SU-DHL-6 (cell line): ENCODE data around the gene CBY3.

Source experiments
- H2AFZ ChIP-seq: fragments of 200-600 bp; sonication (generic); 2 replicates; pipeline ENCODE4 v1.6.1; 2014; ENCODE audit warnings: low read depth, mild to moderate bottlenecking, moderate library complexity, mixed read lengths, antibody characterized with exemption, low read length; ENCODE audit not compliant: severe bottlenecking
- H3F3A ChIP-seq: fragments of 200-600 bp; shearing (Covaris generic); 2 replicates; pipeline ENCODE4 v1.6.0; 2016; ENCODE audit warnings: antibody characterized with exemption, mild to moderate bottlenecking; ENCODE audit not compliant: insufficient read depth
- H3K27ac ChIP-seq: fragments of 200-600 bp; sonication (generic); 2 replicates; pipeline ENCODE4 v1.5.1; 2016; ENCODE audit warnings: low read depth, mild to moderate bottlenecking, low read length, moderate library complexity, mixed read lengths
- H3K27me3 ChIP-seq: fragments of 200-600 bp; sonication (generic), shearing (Covaris generic); 2 replicates; pipeline ENCODE4 v1.6.0; 2014; ENCODE audit warnings: mild to moderate bottlenecking, low read length
- H3K36me3 ChIP-seq: fragments of 200-600 bp; sonication (generic); 2 replicates; pipeline ENCODE4 v1.6.1; 2014; ENCODE audit warnings: mild to moderate bottlenecking, low read length, mixed read lengths
- H3K4me2 ChIP-seq: fragments of 300-600, 200-600 bp; shearing (Covaris generic), sonication (generic); 2 replicates; pipeline ENCODE4 v1.6.0; 2014; ENCODE audit warnings: low read length, low read depth, mild to moderate bottlenecking; ENCODE audit not compliant: poor library complexity, severe bottlenecking
- H3K4me3 ChIP-seq: fragments of 200-600 bp; sonication (generic); 2 replicates; pipeline ENCODE4 v1.5.1; 2014; ENCODE audit warnings: antibody characterized with exemption, low read length, mild to moderate bottlenecking, mixed read lengths; ENCODE audit not compliant: insufficient read depth, poor library complexity, severe bottlenecking
- H3K79me2 ChIP-seq: fragments of 200-600 bp; sonication (generic); 2 replicates; pipeline ENCODE4 v1.6.1; 2014; ENCODE audit warnings: mild to moderate bottlenecking, low read length, moderate library complexity; ENCODE audit not compliant: insufficient read depth
- H3K9ac ChIP-seq: fragments of 200-600 bp; sonication (generic); 2 replicates; pipeline ENCODE4 v1.7.0; 2014; ENCODE audit warnings: mild to moderate bottlenecking, low read length
- H3K9me2 ChIP-seq: fragments of 200-600 bp; sonication (generic); replicated peaks from 2 replicates; pipeline ENCODE4 v1.6.1; 2014; ENCODE audit warnings: low read length; ENCODE audit not compliant: insufficient read depth
- H3K9me3 ChIP-seq: fragments of 200-600 bp; sonication (generic); 2 replicates; pipeline ENCODE4 v1.6.1; 2014; ENCODE audit warnings: low read length, mixed read lengths; ENCODE audit not compliant: insufficient read depth
- H4K20me1 ChIP-seq: fragments of 200-600 bp; sonication (generic); 2 replicates; pipeline ENCODE4 v1.6.1; 2014; ENCODE audit warnings: low read depth, mild to moderate bottlenecking, antibody characterized with exemption, low read length, moderate library complexity, mixed read lengths
- CTCF ChIP-seq: fragments of 200-600 bp; sonication (generic); IDR thresholded peaks from one replicate; pipeline ENCODE4 v1.5.1; 2017; ENCODE audit warnings: antibody characterized with exemption, mild to moderate bottlenecking, low read length, moderate library complexity; ENCODE audit not compliant: insufficient read depth, poor library complexity, severe bottlenecking
- EZH2phosphoT487 ChIP-seq: fragments of 200-600 bp; sonication (generic), shearing (Covaris generic); conservative IDR thresholded peaks from 2 replicates; pipeline ENCODE4 v1.6.1; 2018; ENCODE audit warnings: mild to moderate bottlenecking, antibody characterized with exemption, low read length, moderate library complexity, mixed read lengths

CBY3 gene

GRCh38 chr5:179716286-179716685 is 35.5 kb upstream of the CBY3 start:
- Histone ChIP-seq H4K20me1 (0 out of 2 replicates have a peak, but pooled peaks cover 10% of the 10 kb centered on the region), H3K36me3 (peaks cover 40% of the 10 kb centered on the region), H3K9me3 (no peaks in the 10 kb centered on the region), H3K4me3 (no peak overlapping the region), H3K4me2 (no peak overlapping the region), H3K79me2 (peaks cover 11% of the 10 kb centered on the region; the same call in 1 of the 2 replicates), H3K9me2 (no peaks in the 10 kb centered on the region), H3K27me3 (no peaks in the 10 kb centered on the region), H3F3A (peaks cover 4% of the 10 kb centered on the region; the same call in 1 of the 2 replicates), H3K27ac (no peak overlapping the region), H2AFZ (no peak overlapping the region), H3K9ac (no peak overlapping the region)
- TF ChIP-seq EZH2phosphoT487 = no peak
- no peak for TF ChIP-seq CTCF

GRCh38 chr5:179700401-179700918 is 19.6 kb upstream of the CBY3 start:
- Histone ChIP-seq H3K4me3 (peak overlapping the region; percentile 90), H3K9me2 (no peaks in the 10 kb centered on the region), H3F3A (peaks cover 9% of the 10 kb centered on the region; the same call in 1 of the 2 replicates), H2AFZ (no peak overlapping the region), H3K27ac (no peak overlapping the region), H3K4me2 (peak overlapping the region; percentile 90), H3K27me3 (no peaks in the 10 kb centered on the region), H4K20me1 (peaks cover 17% of the 10 kb centered on the region; the same call in 1 of the 2 replicates), H3K79me2 (peaks cover 67% of the 10 kb centered on the region), H3K9me3 (no peaks in the 10 kb centered on the region), H3K9ac (peak overlapping the region; percentile 99), H3K36me3 (peaks cover 11% of the 10 kb centered on the region; the same call in 1 of the 2 replicates)
- TF ChIP-seq EZH2phosphoT487 (no peak), CTCF (no peak)

GRCh38 chr5:179699616-179700237 is 18.9 kb upstream of the CBY3 start:
- Histone ChIP-seq H4K20me1 (peaks cover 17% of the 10 kb centered on the region; the same call in 1 of the 2 replicates), H3K9ac (peak overlapping the region; percentile 99), H3F3A (peaks cover 9% of the 10 kb centered on the region; the same call in 1 of the 2 replicates), H3K79me2 (peaks cover 60% of the 10 kb centered on the region), H3K36me3 (peaks cover 7% of the 10 kb centered on the region; the same call in 1 of the 2 replicates), H3K4me2 (peak overlapping the region; percentile 90), H3K4me3 (peak overlapping the region; percentile 90), H3K9me2 (no peaks in the 10 kb centered on the region), H3K9me3 (no peaks in the 10 kb centered on the region), H2AFZ (no peak overlapping the region), H3K27me3 (no peaks in the 10 kb centered on the region), H3K27ac (peak overlapping the region; percentile 68)
- TF ChIP-seq CTCF = no peak
- no peak for TF ChIP-seq EZH2phosphoT487
